GM19351 (cell line): ENCODE data around the gene MSL1.

Experiments used
- ATAC-seq: cut with Tn5 transposase; IDR thresholded peaks from one replicate; pipeline ENCODE4 v1.9.1; 2021; ENCODE audit warnings: mild to moderate bottlenecking, moderate library complexity; ENCODE audit not compliant: unreplicated experiment

Gene MSL1

GRCh38 chr17:40173778-40174135, 52.0 kb downstream of the MSL1 start:
- no peak for ATAC-seq

- ATAC-seq, result no peak
Observed at GRCh38 chr17:40174514-40174913, 52.7 kb downstream of the MSL1 start.

- no peak for ATAC-seq
Observed at GRCh38 chr17:40175928-40176753, 54.4 kb downstream of the MSL1 start.

GRCh38 chr17:40176754-40177110, 55.0 kb downstream of the MSL1 start:
- no peak for ATAC-seq

- ATAC-seq, result peak; percentile 61
Observed at GRCh38 chr17:40177275-40177874, 55.6 kb downstream of the MSL1 start, which contains the start of gene RAPGEFL1. Gene RAPGEFL1 (plus strand): TSS chr17:40177470. CDS start chr17:40177862, 392 bp downstream.

- no peak for ATAC-seq
Observed at GRCh38 chr17:40178021-40178601, 56.3 kb downstream of the MSL1 start.

- no peak for ATAC-seq
Observed at GRCh38 chr17:40178660-40179059, 56.9 kb downstream of the MSL1 start.

- no peak for ATAC-seq
Observed at GRCh38 chr17:40179923-40180659, 58.3 kb downstream of the MSL1 start.

- ATAC-seq, result no peak
Observed at GRCh38 chr17:40180694-40181093, 58.9 kb downstream of the MSL1 start.

GRCh38 chr17:40181205-40181604, 59.4 kb downstream of the MSL1 start:
- no peak for ATAC-seq

GRCh38 chr17:40182606-40183005, 60.8 kb downstream of the MSL1 start:
- ATAC-seq, result no peak
